ENCODE data around the gene SUN1. TPM values are rescaled to one million over a fixed set of nuclear protein-coding genes. Genes with fewer than 3 reads are reported as not detected.

Gene SUN1
- total and polyA plus RNA-seq, 10 of the 15 experiments (the other 5 are each of a cell fraction or from before 2014, with no cell fraction given), result 27.8 to 107 (median 65.8) TPM

DNA sequence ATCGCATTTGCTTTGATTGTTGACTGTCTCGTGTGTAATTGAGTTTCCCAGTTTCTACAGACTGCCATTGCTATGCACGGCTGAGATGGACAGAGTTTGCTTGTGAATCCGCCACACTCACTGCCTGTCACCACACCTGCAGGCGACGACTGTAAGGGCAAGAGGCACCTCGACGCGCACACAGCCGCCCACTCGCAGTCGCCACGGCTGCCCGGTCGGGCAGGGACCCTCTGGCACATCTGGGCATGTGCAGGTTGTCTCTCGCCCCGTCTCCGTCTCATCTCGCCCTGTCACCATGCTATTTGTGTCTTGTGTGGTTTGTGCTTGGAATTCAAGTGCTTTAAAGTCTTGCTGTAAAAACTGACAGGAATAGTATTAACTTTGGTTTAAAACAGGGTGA is 17.5 kb downstream of the SUN1 start:
- H3K4me3 ChIP-seq, result no peak overlapping the region
- no peak overlapping the region for H3K9ac ChIP-seq (ENCODE audit: control insufficient read depth, insufficient read depth, low read length)
- POLR2A ChIA-PET, result no interaction called here
- DNase-seq (ENCODE audit: low read depth, low spot score), result no peak
- in situ Hi-C loops (cut with MboI) (no loop called here), intact Hi-C loops (cut with micrococcal nuclease; ENCODE audit: unreplicated experiment) (no loop called here)
- peaks cover 21 to 25% of the 10 kb centered on the region in 2 experiments; a peak in 3 of 4 replicates for H3K36me3 ChIP-seq (ENCODE audit: control insufficient read depth in 2 of 2, insufficient read depth in 2 of 2, low read length in 1 of 2)
- H3K4me1 ChIP-seq (ENCODE audit: control insufficient read depth, insufficient read depth, low read length), result no peaks in the 10 kb centered on the region
- CTCF ChIA-PET, result no interaction called here
- over 99% methylated on average over 19 of the region's 19 CpGs for WGBS (ENCODE audit: insufficient coverage, insufficient replicate concordance, low lambda C conversion rate, missing lambda C conversion rate)
- H3K9me3 ChIP-seq (replicated peaks; ENCODE audit: control insufficient read depth, insufficient read depth, low read length), result no peaks in the 10 kb centered on the region; the same call in 2 of the 3 replicates
- H4K20me1 ChIP-seq (ENCODE audit: control insufficient read depth, insufficient read depth), result no peaks in the 10 kb centered on the region
- no TSS peak for BruUV-seq (replicated peaks)
- H3K27ac ChIP-seq (ENCODE audit: control insufficient read depth, insufficient read depth), result no peak overlapping the region
- TF ChIP-seq KLF5 (IDR thresholded peaks at IDR 0.05; ENCODE audit: partially characterized antibody) (no peak), IKZF2 (IDR thresholded peaks at IDR 0.05) (no peak), TCF3 (IDR thresholded peaks at IDR 0.05; ENCODE audit: borderline replicate concordance, insufficient read depth, low read depth, low read length) (no peak), LARP7 (IDR thresholded peaks at IDR 0.05) (no peak), CREM (IDR thresholded peaks at IDR 0.05; ENCODE audit: low read depth) (no peak), PAX5 (IDR thresholded peaks at IDR 0.05; ENCODE audit: borderline replicate concordance, low read depth, low read length) (no peak), BHLHE40 (IDR thresholded peaks at IDR 0.05; ENCODE audit: borderline replicate concordance in 1 of 2, low read depth in 2 of 2, low read length in 1 of 2) (no peak), MYB (IDR thresholded peaks at IDR 0.05; ENCODE audit: borderline replicate concordance, low read depth, low read length) (no peak), CBX3 (IDR thresholded peaks at IDR 0.05; ENCODE audit: borderline replicate concordance, low read depth) (no peak), SMAD1 (IDR thresholded peaks at IDR 0.05; ENCODE audit: low read depth, partially characterized antibody) (no peak), ESRRA (IDR thresholded peaks at IDR 0.05; ENCODE audit: low read length) (no peak), SMC3 (IDR thresholded peaks at IDR 0.05; ENCODE audit: borderline replicate concordance, low read length) (no peak), ASH2L (IDR thresholded peaks at IDR 0.05; ENCODE audit: borderline replicate concordance, low read depth) (no peak)
- TF ChIP-seq, protein P1, sequence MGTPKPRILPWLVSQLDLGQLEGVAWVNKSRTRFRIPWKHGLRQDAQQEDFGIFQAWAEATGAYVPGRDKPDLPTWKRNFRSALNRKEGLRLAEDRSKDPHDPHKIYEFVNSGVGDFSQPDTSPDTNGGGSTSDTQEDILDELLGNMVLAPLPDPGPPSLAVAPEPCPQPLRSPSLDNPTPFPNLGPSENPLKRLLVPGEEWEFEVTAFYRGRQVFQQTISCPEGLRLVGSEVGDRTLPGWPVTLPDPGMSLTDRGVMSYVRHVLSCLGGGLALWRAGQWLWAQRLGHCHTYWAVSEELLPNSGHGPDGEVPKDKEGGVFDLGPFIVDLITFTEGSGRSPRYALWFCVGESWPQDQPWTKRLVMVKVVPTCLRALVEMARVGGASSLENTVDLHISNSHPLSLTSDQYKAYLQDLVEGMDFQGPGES (IDR thresholded peaks at IDR 0.05), result no peak
- TF ChIP-seq, protein P2, sequence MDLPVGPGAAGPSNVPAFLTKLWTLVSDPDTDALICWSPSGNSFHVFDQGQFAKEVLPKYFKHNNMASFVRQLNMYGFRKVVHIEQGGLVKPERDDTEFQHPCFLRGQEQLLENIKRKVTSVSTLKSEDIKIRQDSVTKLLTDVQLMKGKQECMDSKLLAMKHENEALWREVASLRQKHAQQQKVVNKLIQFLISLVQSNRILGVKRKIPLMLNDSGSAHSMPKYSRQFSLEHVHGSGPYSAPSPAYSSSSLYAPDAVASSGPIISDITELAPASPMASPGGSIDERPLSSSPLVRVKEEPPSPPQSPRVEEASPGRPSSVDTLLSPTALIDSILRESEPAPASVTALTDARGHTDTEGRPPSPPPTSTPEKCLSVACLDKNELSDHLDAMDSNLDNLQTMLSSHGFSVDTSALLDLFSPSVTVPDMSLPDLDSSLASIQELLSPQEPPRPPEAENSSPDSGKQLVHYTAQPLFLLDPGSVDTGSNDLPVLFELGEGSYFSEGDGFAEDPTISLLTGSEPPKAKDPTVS (IDR thresholded peaks at IDR 0.05; ENCODE audit: low read depth, low read length), result no peak
- ATAC-seq, result no peak
- H3K27me3 ChIP-seq (replicated peaks in 1 of 2; ENCODE audit: control insufficient read depth in 2 of 2, insufficient read depth in 2 of 2, low read length in 1 of 2), result no peaks in the 10 kb centered on the region
- FAIRE-seq, result no peak
- no peaks in the 10 kb centered on the region for H3K79me2 ChIP-seq (ENCODE audit: control insufficient read depth, insufficient read depth, low read length)
- no peak overlapping the region for H3K4me2 ChIP-seq (ENCODE audit: control insufficient read depth, insufficient read depth)
- no peak overlapping the region for H2AFZ ChIP-seq (ENCODE audit: control insufficient read depth, low read depth, low read length)
- SMC1A ChIA-PET (ENCODE audit: uncharacterized antibody, unreplicated experiment), result no interaction called here
- RAD21 ChIA-PET (ENCODE audit: unreplicated experiment), result no interaction called here
